ES-I3 (cell line): ENCODE results near the gene NKG7.

Experiments
- H3K36me3 ChIP-seq: 2 replicates; pipeline ENCODE4 v1.6.1; 2013; ENCODE audit warnings: mild to moderate bottlenecking, low read length, control low read depth, moderate library complexity; ENCODE audit not compliant: insufficient read depth
- H3K4me1 ChIP-seq: 2 replicates; pipeline ENCODE4 v1.6.1; 2013; ENCODE audit warnings: mild to moderate bottlenecking, control low read depth, low read length; ENCODE audit not compliant: insufficient read depth
- H3K9ac ChIP-seq: 2 replicates; pipeline ENCODE4 v1.6.1; 2013; ENCODE audit warnings: low read depth, mild to moderate bottlenecking, low read length, moderate library complexity
- H3K9me3 ChIP-seq: 2 replicates; pipeline ENCODE4 v1.6.1; 2013; ENCODE audit warnings: mild to moderate bottlenecking, low read length, moderate library complexity; ENCODE audit not compliant: control insufficient read depth, insufficient read depth

The NKG7 gene

GRCh38 chr19:51339687-51340656, 32.5 kb downstream of the NKG7 start:
- peak overlapping the region; percentile 68 for H3K9ac ChIP-seq
- H3K9me3 ChIP-seq = no peaks in the 10 kb centered on the region
- H3K4me1 ChIP-seq = peaks cover 17% of the 10 kb centered on the region

GRCh38 chr19:51339313-51339686, 33.2 kb downstream of the NKG7 start:
- H3K9ac ChIP-seq = peak overlapping the region; percentile 68
- no peaks in the 10 kb centered on the region for H3K9me3 ChIP-seq
- peaks cover 17% of the 10 kb centered on the region for H3K4me1 ChIP-seq
- H3K36me3 ChIP-seq = no peaks in the 10 kb centered on the region

More at GRCh38 chr19:51339687-51340656, 32.5 kb downstream of the NKG7 start:
- H3K36me3 ChIP-seq = no peaks in the 10 kb centered on the region

- H3K9me3 ChIP-seq = no peaks in the 10 kb centered on the region
- H3K4me1 ChIP-seq = peaks cover 17% of the 10 kb centered on the region
- H3K36me3 ChIP-seq = no peaks in the 10 kb centered on the region
- H3K9ac ChIP-seq = peak overlapping the region; percentile 68
These were observed 33.7 kb downstream of the NKG7 start for GRCh38 chr19:51338563-51339312.

GRCh38 chr19:51337861-51338562, 34.4 kb downstream of the NKG7 start:
- Histone ChIP-seq H3K4me1 (peaks cover 17% of the 10 kb centered on the region), H3K9ac (peak overlapping the region; percentile 68; the same call in 1 of the 2 replicates), H3K9me3 (no peaks in the 10 kb centered on the region), H3K36me3 (no peaks in the 10 kb centered on the region)

- Histone ChIP-seq H3K4me1 (peaks cover 12% of the 10 kb centered on the region), H3K36me3 (no peaks in the 10 kb centered on the region), H3K9ac (no peak overlapping the region), H3K9me3 (no peaks in the 10 kb centered on the region)
These were observed 35.2 kb downstream of the NKG7 start for GRCh38 chr19:51337141-51337860.

- Histone ChIP-seq H3K9ac (no peak overlapping the region; the same call in 1 of the 2 replicates), H3K9me3 (no peaks in the 10 kb centered on the region), H3K4me1 (0 out of 2 replicates have a peak, but pooled peaks cover 4% of the 10 kb centered on the region), H3K36me3 (no peaks in the 10 kb centered on the region; the same call in 1 of the 2 replicates)
These were observed 38.5 kb downstream of the NKG7 start for GRCh38 chr19:51333836-51334460.

GRCh38 chr19:51331716-51332115, 40.7 kb downstream of the NKG7 start:
- Histone ChIP-seq H3K9me3 (no peaks in the 10 kb centered on the region), H3K9ac (no peak overlapping the region), H3K4me1 (peaks cover 6% of the 10 kb centered on the region; the same call in 1 of the 2 replicates), H3K36me3 (no peaks in the 10 kb centered on the region; the same call in 1 of the 2 replicates)

- Histone ChIP-seq H3K36me3 (no peaks in the 10 kb centered on the region; the same call in 1 of the 2 replicates), H3K9ac (no peak overlapping the region), H3K4me1 (peaks cover 6% of the 10 kb centered on the region; the same call in 1 of the 2 replicates), H3K9me3 (no peaks in the 10 kb centered on the region)
These were observed 41.3 kb downstream of the NKG7 start for GRCh38 chr19:51331193-51331592.

- no peaks in the 10 kb centered on the region; the same call in 1 of the 2 replicates for H3K36me3 ChIP-seq
- H3K9ac ChIP-seq = no peak overlapping the region
These were observed 42.1 kb downstream of the NKG7 start for GRCh38 chr19:51330366-51330765.

GRCh38 chr19:51329411-51329810, 43.0 kb downstream of the NKG7 start:
- Histone ChIP-seq H3K9ac (no peak overlapping the region), H3K9me3 (no peaks in the 10 kb centered on the region), H3K36me3 (no peaks in the 10 kb centered on the region; the same call in 1 of the 2 replicates), H3K4me1 (peaks cover 6% of the 10 kb centered on the region; the same call in 1 of the 2 replicates)

More at GRCh38 chr19:51330366-51330765, 42.1 kb downstream of the NKG7 start:
- peaks cover 6% of the 10 kb centered on the region; the same call in 1 of the 2 replicates for H3K4me1 ChIP-seq
- H3K9me3 ChIP-seq = no peaks in the 10 kb centered on the region

- peak overlapping the region; percentile 74 for H3K9ac ChIP-seq
These were observed 45.1 kb downstream of the NKG7 start for GRCh38 chr19:51327066-51328001.

More at GRCh38 chr19:51327066-51328001, 45.1 kb downstream of the NKG7 start:
- Histone ChIP-seq H3K4me1 (peaks cover 6% of the 10 kb centered on the region; the same call in 1 of the 2 replicates), H3K9me3 (no peaks in the 10 kb centered on the region), H3K36me3 (no peaks in the 10 kb centered on the region; the same call in 1 of the 2 replicates)
